RWPE1 (cell line): Measurements from ENCODE around the gene PAMR1.

Experiments
- CTCF ChIA-PET: fragments of 350-600 bp; sonication (Branson Sonifier 250); formaldehyde crosslinking; extraction: SDS; loops from one replicate; lab custom pipeline; 2021; lab: Yijun Ruan, JAX
- POLR2A ChIA-PET: fragments of 400-600 bp; formaldehyde crosslinking; extraction: SDS; loops from one replicate; lab custom pipeline; 2020; ENCODE audit warnings: antibody characterized with exemption; ENCODE audit not compliant: low non-redundant PET; lab: Yijun Ruan, JAX
- DNase-seq: peaks from one replicate; pipeline ENCODE4 v3.0.0; 2012; ENCODE audit warnings: low spot score
- H3K27ac ChIP-seq: fragments of 450-650 bp; 2 replicates; pipeline ENCODE4 v1.5.1; 2017
- TF ChIP-seq, protein P1 (sequence below): fragments of 450-650 bp; conservative IDR thresholded peaks from 2 replicates; pipeline ENCODE4 v1.5.1; 2017; ENCODE audit warnings: low read depth, mild to moderate bottlenecking

PAMR1 gene

DNA sequence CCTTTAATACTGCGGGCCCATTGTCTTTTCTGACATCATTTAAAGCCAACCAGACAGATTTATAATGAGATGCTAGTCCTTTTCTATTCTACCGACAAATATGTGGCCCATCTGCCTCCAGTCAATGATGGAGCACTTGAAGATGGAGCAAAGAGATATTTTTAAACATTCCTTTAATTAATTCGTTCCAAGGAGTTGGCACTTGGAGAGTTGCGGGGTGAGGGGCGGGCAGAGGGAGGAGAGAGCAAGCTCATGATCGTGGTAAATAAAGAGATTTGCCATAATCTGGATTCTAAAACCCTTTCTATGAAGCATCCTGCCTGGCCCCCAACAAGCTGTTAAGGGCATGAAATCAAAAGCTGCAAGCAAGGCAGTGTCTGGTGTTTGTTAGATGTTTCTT is 111.1 kb downstream of the PAMR1 start:
- POLR2A ChIA-PET = no interaction called here
- CTCF ChIA-PET = no interaction called here
- H3K27ac ChIP-seq = no peak overlapping the region
- TF ChIP-seq, protein P1, sequence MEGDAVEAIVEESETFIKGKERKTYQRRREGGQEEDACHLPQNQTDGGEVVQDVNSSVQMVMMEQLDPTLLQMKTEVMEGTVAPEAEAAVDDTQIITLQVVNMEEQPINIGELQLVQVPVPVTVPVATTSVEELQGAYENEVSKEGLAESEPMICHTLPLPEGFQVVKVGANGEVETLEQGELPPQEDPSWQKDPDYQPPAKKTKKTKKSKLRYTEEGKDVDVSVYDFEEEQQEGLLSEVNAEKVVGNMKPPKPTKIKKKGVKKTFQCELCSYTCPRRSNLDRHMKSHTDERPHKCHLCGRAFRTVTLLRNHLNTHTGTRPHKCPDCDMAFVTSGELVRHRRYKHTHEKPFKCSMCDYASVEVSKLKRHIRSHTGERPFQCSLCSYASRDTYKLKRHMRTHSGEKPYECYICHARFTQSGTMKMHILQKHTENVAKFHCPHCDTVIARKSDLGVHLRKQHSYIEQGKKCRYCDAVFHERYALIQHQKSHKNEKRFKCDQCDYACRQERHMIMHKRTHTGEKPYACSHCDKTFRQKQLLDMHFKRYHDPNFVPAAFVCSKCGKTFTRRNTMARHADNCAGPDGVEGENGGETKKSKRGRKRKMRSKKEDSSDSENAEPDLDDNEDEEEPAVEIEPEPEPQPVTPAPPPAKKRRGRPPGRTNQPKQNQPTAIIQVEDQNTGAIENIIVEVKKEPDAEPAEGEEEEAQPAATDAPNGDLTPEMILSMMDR = no peak
- no peak for DNase-seq

DNA sequence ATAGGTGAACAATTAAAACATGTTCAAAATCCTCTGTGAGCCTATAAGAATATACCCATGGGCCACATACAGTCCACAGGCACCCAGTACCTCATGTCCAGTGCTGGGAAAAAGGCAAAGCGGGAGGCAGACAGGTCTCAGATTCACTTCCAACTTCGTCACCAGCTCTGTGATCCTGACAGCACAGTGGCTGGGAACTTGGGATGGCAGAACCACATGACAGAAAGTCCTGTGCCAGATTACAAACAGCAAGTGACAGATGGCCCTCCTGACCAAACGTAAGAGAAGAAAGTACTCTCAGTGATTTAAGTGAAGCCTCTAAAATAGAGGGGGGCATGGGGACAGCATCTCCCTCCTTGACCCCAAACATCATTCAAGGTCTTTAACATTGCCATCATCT is 111.8 kb downstream of the PAMR1 start:
- TF ChIP-seq, protein P1 = no peak
- ChIA-PET POLR2A (no interaction called here), CTCF (no interaction called here)
- DNase-seq = no peak
- H3K27ac ChIP-seq = no peak overlapping the region

DNA sequence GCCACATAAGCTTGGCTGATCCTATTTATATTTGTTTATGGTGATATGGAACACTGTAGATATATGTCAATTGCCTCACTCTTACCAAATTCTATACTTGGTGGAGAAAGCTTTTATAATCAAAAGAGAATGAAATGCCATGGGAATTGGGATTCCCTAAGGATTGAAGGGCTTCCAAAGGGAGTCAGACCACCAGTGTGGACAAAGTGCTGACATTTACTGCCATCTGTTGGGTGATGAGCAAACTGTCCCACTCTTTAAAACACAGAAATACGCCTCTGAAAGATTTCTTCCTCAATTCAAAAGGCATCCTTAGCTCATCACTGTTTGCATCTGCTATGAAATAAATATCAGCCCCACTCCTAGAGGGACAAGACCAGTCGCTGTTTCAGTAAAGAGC is 113.1 kb downstream of the PAMR1 start:
- ChIA-PET POLR2A (no interaction called here), CTCF (interaction anchor here (0.6 to 1.7 kb wide), 8 partner anchors 9 to 506 kb away, joined by 3 to 6 read pairs (median 4); partner anchors contain the start of gene CD44)
- no peak for DNase-seq
- TF ChIP-seq, protein P1 = peak; percentile 43
- H3K27ac ChIP-seq = no peak overlapping the region

DNA sequence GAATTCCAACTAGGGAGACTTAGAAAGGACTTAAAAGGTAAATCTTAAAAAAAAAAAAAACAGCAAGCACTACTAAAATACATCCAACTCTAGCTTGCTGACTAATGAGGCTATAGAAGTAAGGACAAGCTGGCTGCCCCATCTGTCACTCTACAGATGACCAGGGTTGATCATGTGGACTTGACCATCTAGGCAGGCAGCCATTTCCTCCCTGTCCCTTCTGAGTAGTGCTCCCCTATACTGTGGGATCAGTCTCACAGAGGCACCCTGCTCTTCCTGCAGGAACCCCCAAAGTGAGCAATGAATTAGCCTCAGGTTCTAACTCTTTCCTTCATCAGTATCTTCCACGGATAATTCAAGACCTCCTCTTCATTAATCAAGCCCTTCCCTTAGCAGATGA is 118.4 kb downstream of the PAMR1 start:
- H3K27ac ChIP-seq = no peak overlapping the region
- ChIA-PET CTCF (no interaction called here), POLR2A (no interaction called here)
- TF ChIP-seq, protein P1 = no peak
- DNase-seq = no peak

DNA sequence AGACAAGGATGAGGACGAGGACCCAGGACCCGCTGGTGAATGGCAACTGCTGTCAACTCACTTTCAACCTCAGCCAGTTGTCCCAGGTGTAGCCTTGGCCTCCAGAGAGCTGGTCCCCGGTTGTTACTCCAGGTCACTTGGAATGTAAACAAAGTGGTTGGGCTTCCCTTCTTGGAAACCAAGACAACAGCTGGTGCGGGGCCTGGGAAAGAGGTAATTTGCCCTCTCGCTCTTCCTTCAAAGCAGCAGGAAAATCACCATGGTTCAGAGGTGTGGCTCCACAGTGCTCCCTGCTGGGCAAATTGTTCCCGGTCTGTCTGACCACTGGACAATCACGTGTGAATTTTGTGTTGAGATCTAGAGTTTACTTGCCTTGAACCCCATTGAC is 121.0 kb downstream of the PAMR1 start:
- no peak for DNase-seq
- TF ChIP-seq, protein P1 = no peak
- H3K27ac ChIP-seq = no peak overlapping the region
- POLR2A ChIA-PET = no interaction called here
- CTCF ChIA-PET = interaction anchor here (0.9 to 1.4 kb wide), 2 partner anchors 8 to 40 kb away, joined by 4 to 5 read pairs; no protein-coding TSS in a partner anchor

DNA sequence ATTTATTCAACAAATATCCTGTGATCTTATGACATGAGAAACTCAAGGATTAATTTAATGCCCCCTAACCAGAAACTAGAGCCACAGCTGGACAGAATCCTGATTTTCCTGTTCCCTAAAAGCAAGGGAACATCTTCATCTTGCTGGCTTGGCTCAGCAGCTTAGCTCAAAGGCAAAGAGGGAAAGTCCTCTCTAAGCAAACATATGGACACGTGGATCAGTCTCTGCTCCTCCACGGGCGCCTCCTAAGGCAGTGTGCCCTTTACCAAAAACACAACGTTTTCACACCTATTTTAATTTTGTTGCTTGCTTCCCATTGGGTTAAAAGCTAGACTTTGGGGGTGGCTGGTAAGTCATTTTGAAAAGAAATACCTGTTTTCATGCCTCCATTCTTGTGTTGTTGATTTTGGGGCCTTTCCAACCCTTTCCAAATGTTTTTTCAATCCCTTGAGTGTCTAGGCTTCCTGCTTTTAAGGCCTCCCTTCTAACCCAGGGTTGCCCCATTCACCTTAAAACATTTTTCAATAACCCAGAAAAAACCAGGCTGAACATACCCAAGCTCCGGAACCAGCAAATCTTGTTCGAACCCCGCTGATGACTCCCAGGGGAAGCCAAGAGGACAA is 121.5 kb downstream of the PAMR1 start:
- TF ChIP-seq, protein P1 = no peak
- ChIA-PET POLR2A (no interaction called here), CTCF (interaction anchor here (0.6 to 1.4 kb wide), 3 partner anchors 9 to 89 kb away, joined by 3 to 5 read pairs (median 4); no protein-coding TSS in a partner anchor)
- no peak for DNase-seq
- H3K27ac ChIP-seq = no peak overlapping the region
